Measurements from ENCODE around the gene TRNAU1AP.

Gene TRNAU1AP

DNA sequence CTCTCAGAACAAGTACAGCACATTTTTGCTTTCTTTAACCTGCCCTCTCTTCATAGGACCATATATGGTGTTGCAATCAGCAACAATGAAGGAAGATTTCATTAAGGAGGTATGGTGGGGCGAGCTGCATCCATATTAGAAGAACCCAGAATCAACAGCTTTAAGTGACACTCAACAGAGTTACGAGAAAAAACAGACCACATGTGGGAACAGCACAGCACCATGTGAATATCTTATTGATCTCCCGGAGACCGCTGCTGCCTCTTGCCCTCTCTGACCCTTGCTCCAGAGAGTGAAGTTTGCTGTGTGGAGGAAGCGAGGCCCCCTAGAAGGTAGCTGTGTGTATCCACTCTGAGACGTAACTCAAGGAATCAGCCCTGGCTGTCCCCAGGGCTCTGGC lies 52.1 kb downstream of the TRNAU1AP start:
- no peak for DNase-seq (ENCODE audit: low read depth, low spot score)

- DNase-seq (ENCODE audit: low read depth, low spot score): no peak
These were observed 53.9 kb downstream of the TRNAU1AP start for GRCh38 chr1:28606771-28607170.

DNA sequence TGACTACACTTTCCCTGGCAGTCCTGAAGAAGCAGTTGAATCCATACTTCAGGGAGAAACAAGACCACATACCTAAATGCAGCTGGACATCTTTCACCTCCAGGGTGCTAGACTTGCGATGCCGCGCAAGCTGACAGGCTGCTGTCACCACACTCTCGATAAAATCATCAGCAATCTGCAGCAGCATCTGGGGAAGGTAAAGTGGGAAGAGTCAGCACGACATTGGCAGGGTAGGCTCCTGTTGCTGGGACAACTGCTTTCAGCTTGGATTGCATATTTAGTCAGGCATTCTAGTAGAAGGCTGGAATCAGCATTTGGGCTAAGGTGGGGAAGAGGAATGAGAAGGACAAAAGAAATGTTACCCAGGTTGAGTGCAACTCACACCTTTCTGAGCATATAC lies 60.3 kb downstream of the TRNAU1AP start:
- no peak for DNase-seq (ENCODE audit: low read depth, low spot score)
